ENCODE data around the gene RABGAP1L.
"Not testable (repeated sequence)": the region's sequence is repeated elsewhere in the genome, so short reads cannot be mapped to it uniquely, and the experiment has no call there.

The RABGAP1L gene

DNA sequence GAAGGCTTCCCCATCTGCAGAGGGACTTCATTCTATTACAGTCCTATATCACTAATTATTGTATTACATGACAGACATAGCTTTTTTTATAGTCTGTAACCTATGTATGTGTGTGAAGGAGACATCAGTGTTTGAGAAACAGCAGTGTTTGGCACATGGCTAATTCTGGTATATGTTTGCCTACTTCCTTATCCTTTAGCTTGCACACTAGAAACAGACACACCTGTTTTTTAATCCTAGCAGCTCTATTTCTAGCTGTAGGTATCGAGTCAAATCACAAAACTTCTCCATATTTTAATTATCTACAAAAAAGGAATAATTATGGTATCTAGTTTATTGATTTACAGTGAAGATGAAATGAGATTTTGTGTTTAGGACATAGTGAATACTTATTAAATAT lies 711.0 kb downstream of the RABGAP1L start:
- no peak for DNase-seq (ENCODE audit: low read depth in 2 of 2)

DNA sequence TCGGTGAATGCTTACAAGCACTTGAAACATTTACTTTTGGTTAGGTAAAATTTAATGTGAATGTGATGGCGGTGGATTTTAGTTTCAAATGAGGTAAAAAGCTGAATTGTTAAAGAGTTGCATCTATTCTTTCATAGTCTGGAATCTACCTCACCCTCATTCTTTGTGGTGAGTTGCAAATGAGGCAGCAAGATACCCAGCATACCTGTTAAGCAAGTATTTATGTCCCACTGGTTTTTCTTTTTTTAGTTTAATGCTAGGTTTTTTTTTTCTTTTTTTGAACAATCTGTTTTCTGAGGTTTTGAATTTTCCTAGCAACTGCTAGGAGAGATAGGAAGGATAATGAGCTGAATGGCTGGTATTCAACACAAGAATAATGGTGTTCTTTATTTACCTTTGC lies 712.6 kb downstream of the RABGAP1L start:
- DNase-seq (ENCODE audit: low read depth in 2 of 2), result no peak

DNA sequence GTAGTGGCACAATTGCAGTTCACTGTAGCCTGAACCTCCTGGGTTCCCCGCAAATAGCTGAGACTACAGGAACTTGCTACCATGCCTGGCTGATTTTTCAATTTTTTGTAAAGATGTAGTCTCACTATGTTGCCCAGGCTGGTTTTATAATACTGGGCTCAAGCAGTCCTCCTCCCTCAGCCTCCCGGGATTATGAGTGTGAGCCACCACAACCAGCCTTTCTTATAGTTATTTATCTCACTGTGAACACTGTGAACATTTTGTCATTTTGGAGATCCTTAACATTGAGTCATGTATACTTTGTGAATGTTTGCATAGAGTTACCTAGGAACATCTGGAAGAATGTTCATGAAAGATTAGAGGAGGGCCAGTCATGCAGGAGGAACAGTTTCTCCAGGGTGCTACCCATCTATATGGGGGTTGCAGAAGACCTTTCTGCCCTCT lies 713.3 kb downstream of the RABGAP1L start:
- no peak for DNase-seq (ENCODE audit: low read depth in 2 of 2)

DNA sequence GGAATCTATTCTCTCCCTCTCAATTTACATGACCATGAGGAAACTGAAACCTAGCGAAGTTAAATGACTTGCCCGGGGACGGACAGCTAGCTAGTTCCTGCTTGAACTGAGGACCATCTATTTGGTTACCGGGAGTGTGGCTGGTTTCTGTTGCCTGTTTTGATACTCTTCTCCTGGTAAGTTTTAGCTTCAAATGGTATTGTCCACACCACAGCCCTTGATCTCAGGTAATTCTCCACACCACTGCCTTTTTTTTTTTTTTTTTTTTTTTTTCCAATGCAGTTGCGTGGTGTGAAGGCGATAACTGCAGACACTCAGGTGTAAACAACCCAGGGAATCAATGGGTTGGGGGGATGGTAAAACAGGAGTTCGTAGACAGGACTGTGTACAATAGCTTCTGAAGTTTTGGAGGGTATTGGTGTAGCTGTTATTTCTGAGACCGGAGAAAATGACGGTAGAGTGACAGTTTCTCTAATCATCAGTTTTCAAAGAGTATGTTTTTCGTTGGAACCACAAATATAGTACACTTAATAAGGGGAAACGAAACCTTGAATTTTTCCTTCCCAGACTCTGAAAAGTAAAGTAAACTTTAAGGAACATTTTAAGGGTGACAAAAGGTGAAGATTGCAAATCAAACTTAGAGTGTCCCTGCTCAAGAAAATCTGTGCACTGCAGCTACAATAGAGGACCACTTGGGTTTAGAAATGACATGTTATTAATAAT lies 715.2 kb downstream of the RABGAP1L start:
- no peak for DNase-seq (ENCODE audit: low read depth in 2 of 2)

DNA sequence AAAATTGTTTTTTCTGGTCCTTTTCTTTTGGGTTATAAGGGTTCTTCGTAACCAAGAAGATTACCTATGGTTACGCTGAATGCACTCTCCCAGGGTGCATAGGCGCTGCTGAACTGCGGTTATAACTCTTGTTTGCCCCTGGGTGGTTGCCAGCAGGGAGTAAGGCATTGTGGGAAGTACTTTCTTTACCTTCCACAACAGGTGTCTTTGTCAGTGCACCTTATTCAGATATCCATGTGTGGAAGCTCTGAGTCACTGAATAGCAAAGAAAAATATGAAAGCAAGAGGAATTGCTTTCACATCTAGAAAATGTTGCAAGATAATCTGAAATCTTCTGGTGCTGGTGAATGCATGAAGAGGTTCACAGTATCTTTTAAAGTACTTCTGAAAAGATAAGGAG lies 716.0 kb downstream of the RABGAP1L start:
- DNase-seq (ENCODE audit: low read depth in 2 of 2), result no peak

DNA sequence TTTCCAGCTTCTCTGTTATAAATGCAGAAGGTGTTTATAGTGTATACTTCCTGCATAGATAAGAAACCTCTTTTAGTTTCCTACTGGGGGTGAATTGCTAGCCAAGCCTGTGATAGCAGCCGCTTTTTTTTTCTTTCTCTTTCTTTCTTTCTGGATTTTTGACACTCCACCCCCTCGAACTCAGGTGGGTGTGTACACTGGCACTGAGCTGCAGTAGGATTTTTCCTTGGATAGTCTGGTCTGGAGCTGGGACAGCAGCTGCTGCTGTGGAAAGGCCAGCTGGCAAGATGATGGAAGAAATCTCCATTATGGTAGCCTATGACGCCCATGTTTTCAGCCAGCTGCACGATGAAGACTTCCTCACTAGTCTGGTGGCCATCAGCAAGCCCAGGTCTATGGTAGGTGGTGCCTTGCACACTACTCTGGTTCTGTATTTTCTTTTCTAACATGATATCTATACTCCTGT lies 717.9 kb downstream of the RABGAP1L start:
- no peak for DNase-seq (ENCODE audit: low read depth in 2 of 2)

DNA sequence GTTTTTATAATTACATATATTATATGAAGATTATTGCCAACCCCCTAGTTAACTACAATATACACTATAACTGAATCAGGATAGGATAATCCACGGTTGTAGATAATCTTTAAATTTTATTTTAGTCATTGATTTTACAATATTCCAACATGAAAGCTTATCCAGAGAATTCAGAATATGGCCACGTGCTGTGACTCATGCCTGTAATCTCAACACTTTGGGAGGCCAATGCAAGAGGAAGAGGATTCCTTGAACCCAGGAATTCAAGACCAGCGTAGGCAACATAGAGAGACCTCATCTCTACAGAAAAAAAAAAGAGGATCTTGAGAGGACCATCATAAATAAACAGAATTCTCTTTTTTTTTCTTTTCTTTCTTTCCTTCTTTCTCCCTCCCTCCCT lies 720.9 kb downstream of the RABGAP1L start:
- DNase-seq (ENCODE audit: low read depth in 2 of 2), result no peak

DNA sequence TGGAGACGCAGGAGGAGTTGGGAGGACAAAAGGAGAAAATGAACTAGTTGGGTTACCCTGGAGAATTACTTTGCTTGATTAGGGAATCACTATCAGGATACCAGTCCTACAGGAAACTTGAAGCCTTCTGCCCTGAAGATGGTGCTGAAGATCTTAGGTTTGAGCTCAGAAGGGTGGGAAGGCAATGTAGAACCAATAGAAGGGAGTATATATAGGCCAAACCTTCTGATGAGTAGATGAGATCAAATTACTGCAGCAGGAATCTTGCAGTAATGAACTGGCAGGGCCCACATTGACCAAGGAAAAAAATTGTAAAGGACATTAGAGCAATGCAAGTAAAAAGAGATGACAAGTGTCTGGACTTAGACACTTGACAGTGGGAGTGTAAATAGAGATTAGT lies 724.1 kb downstream of the RABGAP1L start:
- DNase-seq (ENCODE audit: low read depth in 2 of 2), result no peak

DNA sequence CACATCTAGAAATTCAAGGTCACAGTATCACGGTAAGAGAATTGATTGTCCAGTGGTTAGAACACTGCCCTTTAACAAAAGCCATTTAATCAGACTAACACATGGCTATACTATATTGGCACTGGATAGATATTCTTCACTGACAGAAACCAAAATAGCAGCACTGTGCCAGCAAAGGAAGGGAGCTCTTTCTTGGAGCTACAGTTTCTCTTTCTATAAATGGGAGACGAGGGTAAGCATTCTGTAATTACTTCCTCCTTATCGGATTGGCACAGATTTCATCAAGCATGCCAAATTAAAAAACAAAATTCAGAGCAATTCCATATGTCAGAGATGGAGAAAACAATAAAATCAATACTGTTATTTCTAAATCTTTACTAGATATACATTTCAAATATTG lies 724.7 kb downstream of the RABGAP1L start:
- DNase-seq (ENCODE audit: low read depth in 2 of 2), result no peak

DNA sequence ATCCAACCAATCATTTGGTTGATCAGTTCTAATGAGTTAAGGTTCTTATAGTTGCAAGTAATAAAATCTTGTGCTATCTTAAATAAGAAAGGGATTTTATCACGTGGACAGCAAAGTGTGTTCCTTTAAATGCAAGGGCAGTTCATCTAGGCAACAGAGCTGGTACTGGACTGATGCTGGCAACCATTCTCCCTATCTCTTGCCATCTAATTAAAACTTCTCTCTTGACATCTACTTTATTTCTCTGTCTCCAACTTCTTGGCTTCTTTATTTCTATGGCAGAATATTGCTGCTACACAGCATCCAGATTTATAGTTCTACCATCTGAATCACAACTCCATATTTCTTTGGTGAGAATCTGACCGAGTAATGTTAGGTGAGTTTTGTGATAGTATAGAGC lies 725.2 kb downstream of the RABGAP1L start:
- DNase-seq (ENCODE audit: low read depth in 2 of 2), result no peak

DNA sequence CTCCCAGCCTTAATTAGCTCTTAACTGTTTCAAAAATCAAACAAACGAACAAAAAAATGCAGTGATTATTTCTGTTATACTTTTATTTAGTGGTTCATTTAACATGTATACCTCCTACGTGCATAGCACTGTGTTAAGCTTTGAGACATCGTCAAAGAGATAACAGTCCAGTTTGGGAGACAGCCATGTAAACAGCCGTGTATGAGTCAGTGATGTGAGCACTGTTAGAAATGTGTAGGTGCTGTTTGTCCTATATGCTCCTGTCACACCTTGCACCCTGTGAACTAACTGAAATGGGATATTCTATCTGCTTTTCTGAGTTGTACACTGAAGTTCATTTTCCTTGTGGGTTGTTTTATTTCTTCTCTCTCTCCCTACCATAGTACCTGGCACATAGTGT lies 730.7 kb downstream of the RABGAP1L start:
- DNase-seq (ENCODE audit: low read depth in 2 of 2), result no peak

DNA sequence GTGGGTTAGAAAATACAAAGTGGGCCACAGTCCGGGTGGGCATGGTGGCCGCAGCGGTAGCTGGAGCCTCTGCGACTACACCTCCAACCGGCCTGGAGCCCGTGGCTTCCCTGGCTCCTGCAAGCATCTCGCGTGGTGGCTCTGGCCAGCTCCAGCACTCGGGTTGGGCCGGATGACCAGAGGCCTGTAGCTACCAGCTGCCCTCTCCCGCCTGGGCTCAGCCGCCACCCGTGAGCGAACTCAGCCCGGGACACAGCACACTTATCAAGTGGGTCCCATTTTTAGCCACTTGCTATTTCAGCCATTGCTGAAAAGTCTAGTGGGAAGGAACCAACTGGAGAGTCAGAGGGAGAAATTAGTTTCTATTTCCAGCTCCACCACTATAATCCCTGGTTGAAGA lies 732.7 kb downstream of the RABGAP1L start:
- DNase-seq (ENCODE audit: low read depth in 2 of 2), result no peak

DNA sequence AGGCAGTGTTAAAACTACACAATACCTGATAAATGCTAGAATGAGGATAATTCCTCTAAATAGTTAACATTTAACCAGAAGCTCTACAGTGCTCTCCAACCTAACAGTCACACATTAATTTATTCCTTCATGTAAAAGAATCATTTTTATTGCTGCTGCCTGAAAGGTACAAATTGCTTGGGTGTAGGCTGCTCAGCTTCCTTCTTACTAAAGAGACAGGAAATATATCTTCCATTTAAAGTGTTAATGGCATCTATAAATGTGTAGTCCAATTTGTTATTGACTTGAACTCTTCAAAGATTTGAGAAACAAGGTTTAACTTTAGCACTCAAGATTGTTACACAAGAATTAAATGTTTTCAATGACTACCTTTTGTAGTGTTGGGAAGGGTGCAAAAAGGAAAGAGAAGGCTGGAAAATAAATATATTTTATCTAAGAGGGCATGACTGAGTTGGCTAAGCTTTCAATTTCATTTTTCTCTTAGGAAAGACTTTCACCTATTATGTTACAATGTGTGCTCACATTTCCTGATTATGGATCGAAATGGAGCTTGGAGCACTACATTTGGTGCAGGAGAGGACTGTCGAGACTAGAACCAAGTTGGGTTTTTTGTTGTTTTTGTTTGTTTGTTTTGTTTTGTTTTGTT lies 734.9 kb downstream of the RABGAP1L start:
- no peak for DNase-seq (ENCODE audit: low read depth in 2 of 2)

DNA sequence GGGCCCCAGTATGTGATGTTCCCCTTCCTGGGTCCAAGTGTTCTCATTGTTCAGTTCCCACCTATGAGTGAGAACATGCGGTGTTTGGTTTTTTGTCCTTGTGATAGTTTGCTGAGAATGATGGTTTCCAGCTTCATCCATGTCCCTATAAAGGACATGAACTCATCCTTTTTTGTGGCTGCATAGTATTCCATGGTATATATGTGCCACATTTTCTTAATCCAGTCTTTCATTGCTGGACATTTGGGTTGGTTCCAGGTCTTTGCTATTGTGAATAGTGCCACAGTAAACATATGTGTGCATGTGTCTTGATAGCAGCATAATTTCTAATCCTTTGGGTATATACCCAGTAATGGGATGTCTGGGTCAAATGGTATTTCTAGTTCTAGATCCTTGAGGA lies 736.3 kb downstream of the RABGAP1L start:
- DNase-seq (ENCODE audit: low read depth in 2 of 2), result not testable (repeated sequence)

DNA sequence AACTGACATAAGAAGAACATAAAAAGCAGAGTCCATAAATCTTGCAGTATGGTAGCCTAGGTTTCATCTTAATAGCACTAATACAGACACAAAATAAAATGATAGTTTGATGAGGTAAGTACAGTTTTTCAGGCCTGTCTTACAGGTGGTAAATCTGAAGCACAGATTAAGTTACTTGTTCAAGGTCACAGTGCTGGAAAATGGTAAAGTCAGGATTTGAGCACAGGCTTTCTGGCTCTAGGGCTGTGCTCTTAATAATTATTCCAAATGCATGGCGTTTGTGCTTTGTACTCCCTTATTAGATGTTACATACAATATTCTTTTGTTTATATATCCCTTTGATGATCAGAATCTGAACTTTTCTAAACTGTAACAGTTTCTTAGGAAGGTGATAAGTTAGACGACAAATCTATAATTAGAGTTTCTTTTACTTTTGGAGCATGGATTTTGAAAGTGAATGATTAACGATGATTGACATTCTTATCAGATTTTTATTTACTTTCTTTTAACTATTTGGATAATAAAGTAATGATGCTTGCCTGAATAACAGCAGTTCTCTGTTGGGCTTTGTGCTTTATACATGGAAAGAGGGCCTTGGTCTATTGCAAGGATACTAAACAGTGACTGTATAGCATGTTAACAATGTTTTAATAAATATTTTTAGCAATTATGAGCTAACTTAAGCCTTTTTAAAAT lies 738.9 kb downstream of the RABGAP1L start:
- DNase-seq (ENCODE audit: low read depth in 2 of 2), result no peak

DNA sequence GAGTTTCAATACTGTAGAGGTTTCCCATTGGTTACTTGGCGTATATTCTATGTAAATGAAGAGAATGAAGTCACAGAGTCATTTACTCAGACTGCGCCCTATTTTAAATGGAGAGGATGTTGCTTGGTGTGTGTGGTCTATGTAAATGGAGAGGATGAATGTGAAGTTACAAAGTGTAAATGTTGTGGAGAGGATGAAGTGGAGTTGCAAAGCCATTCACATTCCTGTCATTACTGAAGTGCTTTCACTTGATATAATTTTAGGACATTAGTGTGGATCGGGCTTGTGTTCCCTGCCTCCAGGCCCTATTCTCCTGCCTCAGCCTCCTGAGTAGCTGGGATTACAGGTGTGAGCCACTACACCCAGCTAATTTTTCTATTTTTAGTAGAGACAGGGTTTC lies 741.0 kb downstream of the RABGAP1L start:
- DNase-seq (ENCODE audit: low read depth in 2 of 2), result no peak

DNA sequence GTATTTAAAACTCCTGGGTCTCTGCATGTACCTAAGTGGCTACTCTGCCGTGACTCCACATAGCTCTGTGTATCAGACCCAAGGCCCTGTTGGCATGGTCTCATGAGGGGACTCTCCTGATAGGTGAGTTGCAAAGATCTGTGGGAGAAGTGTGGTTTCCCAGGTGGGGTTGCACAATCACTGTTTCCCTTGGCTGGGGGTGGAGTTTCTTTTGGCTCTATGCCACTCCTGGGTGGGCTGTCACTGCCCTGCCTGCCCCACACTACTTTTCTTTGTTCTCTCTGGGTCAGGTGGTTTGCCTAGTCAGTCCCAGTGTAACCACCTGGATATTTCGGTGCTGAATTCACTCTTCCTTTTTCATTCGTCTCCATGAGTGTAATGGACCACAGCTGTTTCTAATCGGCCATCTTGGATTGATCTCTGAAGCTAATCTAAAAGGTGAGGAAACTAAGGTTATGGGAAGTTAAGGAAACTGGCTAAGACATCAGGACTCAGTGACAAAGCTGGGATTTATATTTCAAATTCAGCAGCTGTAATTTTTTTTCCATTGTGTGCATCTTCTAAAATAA lies 743.3 kb downstream of the RABGAP1L start:
- no peak for DNase-seq (ENCODE audit: low read depth in 2 of 2)

DNA sequence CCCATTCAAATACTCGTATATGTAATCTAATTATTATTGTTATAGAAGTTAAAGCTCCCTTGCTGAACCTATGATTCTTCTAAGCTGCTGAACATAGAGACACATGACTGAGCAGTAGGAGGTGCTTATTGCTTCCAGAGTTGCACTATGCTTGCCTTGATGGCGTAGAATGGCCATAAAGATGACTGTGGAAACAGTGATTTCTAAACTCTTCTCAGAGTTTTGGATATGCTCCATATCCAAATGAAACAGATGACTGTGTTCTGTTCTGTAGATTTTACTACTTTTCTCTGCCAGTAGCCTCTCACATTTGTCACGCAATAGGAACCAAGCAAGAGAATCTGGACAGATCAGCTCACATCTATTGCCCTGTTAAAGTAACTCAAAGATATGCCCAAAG lies 752.3 kb downstream of the RABGAP1L start:
- no peak for DNase-seq (ENCODE audit: low read depth in 2 of 2)

DNA sequence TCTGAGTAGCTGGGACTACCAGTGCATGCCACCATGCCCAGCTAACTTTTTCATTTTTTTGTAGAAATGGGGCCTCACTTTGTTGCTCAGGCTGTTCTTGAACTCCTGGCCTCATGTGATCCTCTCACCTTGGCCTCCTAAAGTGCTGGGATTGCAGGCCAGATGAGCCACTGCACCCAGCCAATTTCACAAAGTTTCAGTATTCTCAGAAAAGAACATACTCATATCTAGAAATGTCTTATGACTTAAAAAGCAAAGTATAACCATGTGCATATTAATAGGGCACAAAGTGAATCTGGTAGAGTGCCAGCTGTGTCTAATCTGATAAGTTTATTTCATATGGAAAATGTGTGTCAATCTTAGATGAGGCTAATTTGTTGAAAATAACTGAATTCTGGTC lies 752.9 kb downstream of the RABGAP1L start:
- peak; percentile 9 to 28 for DNase-seq (ENCODE audit: low read depth in 2 of 2)

DNA sequence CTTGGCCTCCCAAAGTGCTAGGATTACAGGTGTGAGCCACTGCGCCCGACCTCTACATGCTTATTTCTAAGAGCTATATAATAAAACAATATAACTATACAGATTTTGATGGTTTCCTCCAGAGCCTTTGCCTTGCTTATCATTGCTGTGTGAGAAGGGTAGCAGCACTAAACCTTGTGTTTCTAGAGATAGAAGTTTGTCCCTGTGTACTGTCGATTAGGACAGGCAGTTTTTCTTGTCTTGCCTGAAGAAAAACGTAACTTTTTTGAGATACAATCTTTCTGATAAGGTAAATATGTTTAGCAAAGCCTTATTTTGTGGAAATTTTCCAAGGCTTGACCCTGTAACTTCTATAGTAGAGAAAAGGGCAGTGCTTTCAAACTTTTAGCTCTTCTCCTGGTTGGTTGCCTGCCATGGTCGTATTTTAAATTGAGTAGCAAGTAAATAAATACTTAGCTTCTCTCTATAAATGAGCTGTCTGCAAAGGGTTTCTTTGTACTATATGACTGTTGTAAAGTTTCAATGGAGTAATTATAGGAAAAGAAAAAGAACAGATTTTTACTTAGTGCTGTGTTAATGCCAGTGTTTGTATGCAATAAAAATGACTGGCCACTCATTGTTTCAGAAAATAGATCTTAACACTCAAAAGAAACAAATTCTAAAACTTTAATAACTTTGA lies 754.0 kb downstream of the RABGAP1L start:
- DNase-seq (ENCODE audit: low read depth in 2 of 2), result no peak

DNA sequence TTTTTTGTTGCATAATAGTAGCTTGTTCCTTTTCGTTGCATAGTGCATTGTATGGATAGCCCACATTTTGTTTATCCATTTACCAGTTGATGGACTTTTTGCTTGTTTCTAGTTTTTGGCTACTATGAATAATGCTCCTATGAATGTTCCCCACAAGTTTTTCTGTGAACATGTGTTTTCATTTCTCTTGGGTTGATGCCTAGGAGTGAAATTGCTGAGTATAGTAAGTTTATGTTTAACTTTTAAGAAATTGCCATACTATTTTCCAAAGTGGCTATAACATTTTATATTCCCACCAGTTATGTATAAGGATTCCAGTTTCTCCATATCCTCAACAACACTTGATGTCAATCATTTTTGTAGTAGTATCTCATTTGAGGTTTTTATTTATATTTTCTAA lies 755.7 kb downstream of the RABGAP1L start:
- no peak for DNase-seq (ENCODE audit: low read depth in 2 of 2)

DNA sequence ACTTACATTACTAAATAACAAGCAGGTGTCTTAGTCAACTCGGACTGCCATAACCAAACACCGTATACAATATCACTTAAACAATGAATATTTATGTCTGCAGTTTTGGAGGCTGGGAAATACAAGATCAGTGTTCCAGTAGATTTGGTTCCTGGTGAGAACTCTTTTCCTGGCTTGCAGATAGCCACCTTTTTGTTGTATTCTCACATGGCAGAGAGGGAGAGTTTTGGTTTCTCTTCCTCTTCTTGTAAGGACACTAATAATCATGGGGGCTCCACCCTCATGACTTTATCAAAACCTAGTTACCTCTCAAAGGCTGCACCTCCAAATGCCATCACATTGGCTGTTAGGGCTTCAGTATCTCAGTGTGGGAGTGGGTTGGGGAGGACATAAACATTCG lies 757.5 kb downstream of the RABGAP1L start:
- no peak for DNase-seq (ENCODE audit: low read depth in 2 of 2)

All from stimulated activated CD4-positive, alpha-beta T cell treated with anti-CD3 and anti-CD28 coated beads, Interleukin-4, amount 100 ng/mL, for 48 hours (primary cell).